ENCODE results near the gene LRP1B.

The LRP1B gene

GRCh38 chr2:142042536-142043199 lies 88.1 kb downstream of the LRP1B start:
- DNase-seq (ENCODE audit: low spot score): no peak
- no peak for TF ChIP-seq CTCF (IDR thresholded peaks at IDR 0.05; ENCODE audit: extremely low read depth, missing control alignments)

GRCh38 chr2:142041996-142042395 lies 88.8 kb downstream of the LRP1B start:
- no peak for TF ChIP-seq CTCF (IDR thresholded peaks at IDR 0.05; ENCODE audit: extremely low read depth, missing control alignments)

GRCh38 chr2:142041105-142041504 lies 89.7 kb downstream of the LRP1B start:
- DNase-seq (ENCODE audit: low spot score): no peak
- no peak for TF ChIP-seq CTCF (IDR thresholded peaks at IDR 0.05; ENCODE audit: extremely low read depth, missing control alignments)

More at GRCh38 chr2:142041996-142042395, 88.8 kb downstream of the LRP1B start:
- no peak for DNase-seq (ENCODE audit: low spot score)

GRCh38 chr2:142040556-142040955 lies 90.3 kb downstream of the LRP1B start:
- no peak for TF ChIP-seq CTCF (IDR thresholded peaks at IDR 0.05; ENCODE audit: extremely low read depth, missing control alignments)
- no peak for DNase-seq (ENCODE audit: low spot score)

GRCh38 chr2:142038826-142039225 lies 92.0 kb downstream of the LRP1B start:
- DNase-seq (ENCODE audit: low spot score): no peak
- TF ChIP-seq CTCF (IDR thresholded peaks at IDR 0.05; ENCODE audit: extremely low read depth, missing control alignments): no peak

- no peak for DNase-seq (ENCODE audit: low spot score)
- TF ChIP-seq CTCF (IDR thresholded peaks at IDR 0.05; ENCODE audit: extremely low read depth, missing control alignments): no peak
These were observed 93.1 kb downstream of the LRP1B start for GRCh38 chr2:142037744-142038143.

GRCh38 chr2:142037066-142037465 lies 93.8 kb downstream of the LRP1B start:
- DNase-seq (ENCODE audit: low spot score): no peak
- TF ChIP-seq CTCF (IDR thresholded peaks at IDR 0.05; ENCODE audit: extremely low read depth, missing control alignments): no peak

Measured in GM20000 (cell line).